IPS DF 19.7 (cell line): ENCODE results near the gene HOXA6.

Source experiments
- DNase-seq: peaks from one replicate; pipeline ENCODE4 v3.0.0-alpha.2; 2013; ENCODE audit warnings: low read depth, low spot score

The HOXA6 gene

GRCh38 chr7:27173956-27174873, 26.6 kb upstream of the HOXA6 start, which contains the start of gene HOXA10:
HOXA10 (minus strand) TSS chr7:27174320; CDS start chr7:27174306, 14 bp downstream.
- DNase-seq: no peak

GRCh38 chr7:27173511-27173955, 26.0 kb upstream of the HOXA6 start:
- no peak for DNase-seq

GRCh38 chr7:27172823-27173510, 25.4 kb upstream of the HOXA6 start:
- DNase-seq: no peak

- no peak for DNase-seq
Measured at GRCh38 chr7:27172315-27172774, 24.8 kb upstream of the HOXA6 start.

- no peak for DNase-seq
Measured at GRCh38 chr7:27171637-27172314, 24.2 kb upstream of the HOXA6 start.

GRCh38 chr7:27171325-27171636, 23.7 kb upstream of the HOXA6 start:
- DNase-seq: no peak

GRCh38 chr7:27170426-27171324, 23.1 kb upstream of the HOXA6 start:
- DNase-seq: no peak

GRCh38 chr7:27169658-27170425, 22.3 kb upstream of the HOXA6 start:
- DNase-seq: no peak

GRCh38 chr7:27168265-27168947, 20.8 kb upstream of the HOXA6 start:
- DNase-seq: no peak

GRCh38 chr7:27167916-27168264, 20.3 kb upstream of the HOXA6 start:
- DNase-seq: no peak

- no peak for DNase-seq
Measured at GRCh38 chr7:27166531-27167505, 19.2 kb upstream of the HOXA6 start.

- DNase-seq: no peak
Measured at GRCh38 chr7:27165996-27166530, 18.5 kb upstream of the HOXA6 start.

- no peak for DNase-seq
Measured at GRCh38 chr7:27165089-27165995, 17.8 kb upstream of the HOXA6 start, which contains the start of gene HOXA9. HOXA9 (minus strand) TSS chr7:27165537; CDS start chr7:27165457, 80 bp downstream.

- DNase-seq: no peak
Measured at GRCh38 chr7:27164367-27165088, 17.0 kb upstream of the HOXA6 start.

- DNase-seq: no peak
Measured at GRCh38 chr7:27164045-27164366, 16.4 kb upstream of the HOXA6 start.

GRCh38 chr7:27163288-27164044, 15.9 kb upstream of the HOXA6 start:
- no peak for DNase-seq
